ENCODE data around the gene HIF3A.
"Not testable (repeated sequence)": the region's sequence is repeated elsewhere in the genome, so short reads cannot be mapped to it uniquely, and the experiment has no call there.

The HIF3A gene

DNA sequence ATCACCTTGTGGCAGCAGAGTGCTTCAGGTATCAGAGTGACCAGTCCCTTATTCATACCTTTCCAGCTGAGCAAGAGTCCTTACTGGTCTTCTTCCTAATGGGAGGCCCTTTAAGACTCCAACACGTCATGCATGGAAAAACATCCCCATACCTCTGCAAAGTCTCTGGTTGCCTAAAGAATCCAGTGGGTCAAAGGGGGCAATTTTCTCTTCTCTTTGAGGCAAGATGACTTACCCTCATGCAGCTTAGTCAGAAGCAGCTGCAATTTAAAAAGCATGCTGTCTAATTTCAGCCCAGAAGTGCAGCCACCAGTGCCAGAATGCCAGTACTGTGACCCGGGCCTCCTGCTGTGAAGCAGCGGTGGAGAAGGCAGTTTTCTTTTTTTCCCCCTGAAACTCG is 68.7 kb downstream of the HIF3A start:
- H3K36me3 ChIP-seq (ENCODE audit: control insufficient read depth, insufficient read depth, low read length, severe bottlenecking) = peaks cover 49% of the 10 kb centered on the region
- DNase-seq (ENCODE audit: low read depth) = no peak

DNA sequence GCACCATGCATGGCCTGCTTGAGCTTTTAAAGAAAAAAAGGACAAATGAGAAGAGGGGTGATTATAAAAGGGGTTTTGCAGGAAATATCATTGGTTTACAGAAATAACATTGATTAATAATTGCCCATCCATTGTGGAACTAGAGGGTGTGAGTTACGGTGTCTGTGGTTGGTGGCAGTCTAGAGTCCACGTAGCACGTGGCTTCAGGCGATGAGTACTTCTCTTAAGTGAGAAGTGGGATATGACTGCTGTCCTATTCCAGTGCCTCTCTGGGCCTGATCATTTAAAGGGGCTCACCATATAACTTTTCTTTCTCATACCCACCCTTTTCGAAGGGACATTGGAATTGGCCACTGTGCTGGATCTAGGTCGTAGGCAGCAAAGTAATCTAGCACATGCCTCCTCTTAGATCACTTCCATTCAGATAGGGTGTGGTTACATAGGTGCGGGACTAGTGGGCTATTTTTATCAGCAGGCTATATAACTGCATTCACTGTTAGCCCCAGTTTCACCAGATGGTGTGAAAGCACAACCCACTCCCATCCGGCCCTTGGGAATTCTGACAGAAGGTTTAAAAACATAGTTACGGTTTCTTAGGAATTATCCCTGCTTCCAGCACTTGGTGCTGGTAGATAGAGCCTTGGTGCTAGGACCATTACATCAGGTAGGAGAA is 69.9 kb downstream of the HIF3A start:
- no peak overlapping the region for H3K9ac ChIP-seq (ENCODE audit: low read length)
- no peaks in the 10 kb centered on the region for H3K4me1 ChIP-seq (ENCODE audit: control insufficient read depth, insufficient read depth, low read length)
- DNase-seq (ENCODE audit: low read depth) = no peak
- H3K36me3 ChIP-seq (ENCODE audit: control insufficient read depth, insufficient read depth, low read length, severe bottlenecking) = peaks cover 54% of the 10 kb centered on the region
- no peaks in the 10 kb centered on the region for H3K9me3 ChIP-seq (ENCODE audit: control insufficient read depth, low read length)
- no peak overlapping the region for H3K4me3 ChIP-seq (ENCODE audit: low read length)
- no peaks in the 10 kb centered on the region for H3K27me3 ChIP-seq (replicated peaks; ENCODE audit: control insufficient read depth, insufficient read depth, low read length)

More for the DNA sequence above, 68.7 kb downstream of the HIF3A start:
- Histone ChIP-seq H3K4me3 (ENCODE audit: low read length) (no peak overlapping the region), H3K9ac (ENCODE audit: low read length) (no peak overlapping the region), H3K4me1 (ENCODE audit: control insufficient read depth, insufficient read depth, low read length) (no peaks in the 10 kb centered on the region), H3K9me3 (ENCODE audit: control insufficient read depth, low read length) (no peaks in the 10 kb centered on the region), H3K27me3 (replicated peaks; ENCODE audit: control insufficient read depth, insufficient read depth, low read length) (no peaks in the 10 kb centered on the region)

DNA sequence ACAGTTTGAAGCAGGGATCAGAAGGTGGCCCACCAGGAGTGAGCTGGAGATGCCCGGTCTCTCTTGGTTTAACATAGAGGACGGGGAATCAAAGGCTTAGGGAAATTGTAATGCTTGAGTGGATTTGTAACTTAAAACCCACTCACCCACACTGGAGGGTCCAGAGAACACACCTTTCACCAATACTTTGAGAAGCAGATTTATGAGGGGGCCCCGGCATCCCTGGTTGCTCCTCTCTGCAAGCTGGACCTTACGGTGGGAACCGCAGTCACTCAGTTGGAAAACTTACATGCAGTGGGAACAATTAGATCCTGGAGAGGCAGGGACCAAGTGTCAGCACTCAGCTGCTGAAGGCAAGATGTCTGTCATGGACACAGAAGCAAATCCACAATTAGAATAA is 70.6 kb downstream of the HIF3A start:
- Histone ChIP-seq H3K27me3 (replicated peaks; ENCODE audit: control insufficient read depth, insufficient read depth, low read length) (no peaks in the 10 kb centered on the region), H3K4me3 (ENCODE audit: low read length) (no peak overlapping the region), H3K9ac (ENCODE audit: low read length) (no peak overlapping the region), H3K9me3 (ENCODE audit: control insufficient read depth, low read length) (no peaks in the 10 kb centered on the region), H3K4me1 (ENCODE audit: control insufficient read depth, insufficient read depth, low read length) (no peaks in the 10 kb centered on the region), H3K36me3 (ENCODE audit: control insufficient read depth, insufficient read depth, low read length, severe bottlenecking) (peaks cover 54% of the 10 kb centered on the region)
- no peak for DNase-seq (ENCODE audit: low read depth)

DNA sequence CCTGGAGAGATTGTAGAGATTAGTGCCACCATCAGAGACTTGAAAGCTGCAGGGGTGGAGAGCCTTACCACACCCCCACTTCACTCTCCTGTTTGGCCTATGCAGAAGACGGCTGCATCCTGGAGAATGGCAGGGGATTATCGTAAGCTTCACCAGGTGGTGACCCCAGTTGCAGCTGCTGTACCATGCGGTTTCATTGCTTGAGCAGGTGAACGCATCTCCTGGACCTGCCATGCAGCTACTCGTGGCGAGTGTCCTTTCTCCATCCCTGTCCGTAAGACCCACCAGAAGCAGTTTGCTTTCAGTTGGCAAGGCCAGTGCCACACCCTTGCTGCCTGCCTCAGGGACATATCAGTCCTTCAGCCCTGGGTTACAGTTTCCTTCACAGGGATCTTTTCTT is 71.3 kb downstream of the HIF3A start:
- Histone ChIP-seq H3K9ac (ENCODE audit: low read length) (no peak overlapping the region), H3K4me3 (ENCODE audit: low read length) (no peak overlapping the region), H3K36me3 (ENCODE audit: control insufficient read depth, insufficient read depth, low read length, severe bottlenecking) (peaks cover 54% of the 10 kb centered on the region), H3K27me3 (replicated peaks; ENCODE audit: control insufficient read depth, insufficient read depth, low read length) (no peaks in the 10 kb centered on the region), H3K9me3 (ENCODE audit: control insufficient read depth, low read length) (no peaks in the 10 kb centered on the region), H3K4me1 (ENCODE audit: control insufficient read depth, insufficient read depth, low read length) (peaks cover 5% of the 10 kb centered on the region)
- DNase-seq (ENCODE audit: low read depth) = no peak

DNA sequence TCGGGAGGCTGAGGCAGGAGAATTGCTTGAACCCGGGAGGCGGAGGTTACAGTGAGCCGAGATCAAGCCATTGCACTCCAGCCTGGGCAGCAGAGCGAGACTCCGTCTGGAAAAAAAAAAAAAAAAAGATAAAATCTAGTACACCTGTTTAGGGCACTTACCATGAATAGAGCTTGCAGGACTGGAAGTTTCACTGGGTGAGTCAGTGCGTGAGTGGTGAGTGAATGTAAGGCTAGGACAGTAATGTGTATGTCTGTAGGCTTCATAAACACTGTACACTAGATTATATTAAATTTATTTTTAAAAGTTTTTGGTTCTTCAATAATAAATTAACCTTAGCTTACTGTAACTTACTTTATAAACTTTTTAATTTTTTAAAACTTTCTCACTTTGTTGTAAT is 73.0 kb downstream of the HIF3A start:
- no peak overlapping the region for H3K9ac ChIP-seq (ENCODE audit: low read length)
- H3K4me1 ChIP-seq (ENCODE audit: control insufficient read depth, insufficient read depth, low read length) = peaks cover 16% of the 10 kb centered on the region
- no peak overlapping the region for H3K4me3 ChIP-seq (ENCODE audit: low read length)
- no peaks in the 10 kb centered on the region for H3K27me3 ChIP-seq (replicated peaks; ENCODE audit: control insufficient read depth, insufficient read depth, low read length)
- no peak for DNase-seq (ENCODE audit: low read depth)
- H3K36me3 ChIP-seq (ENCODE audit: control insufficient read depth, insufficient read depth, low read length, severe bottlenecking) = peaks cover 41% of the 10 kb centered on the region
- no peaks in the 10 kb centered on the region for H3K9me3 ChIP-seq (ENCODE audit: control insufficient read depth, low read length)

DNA sequence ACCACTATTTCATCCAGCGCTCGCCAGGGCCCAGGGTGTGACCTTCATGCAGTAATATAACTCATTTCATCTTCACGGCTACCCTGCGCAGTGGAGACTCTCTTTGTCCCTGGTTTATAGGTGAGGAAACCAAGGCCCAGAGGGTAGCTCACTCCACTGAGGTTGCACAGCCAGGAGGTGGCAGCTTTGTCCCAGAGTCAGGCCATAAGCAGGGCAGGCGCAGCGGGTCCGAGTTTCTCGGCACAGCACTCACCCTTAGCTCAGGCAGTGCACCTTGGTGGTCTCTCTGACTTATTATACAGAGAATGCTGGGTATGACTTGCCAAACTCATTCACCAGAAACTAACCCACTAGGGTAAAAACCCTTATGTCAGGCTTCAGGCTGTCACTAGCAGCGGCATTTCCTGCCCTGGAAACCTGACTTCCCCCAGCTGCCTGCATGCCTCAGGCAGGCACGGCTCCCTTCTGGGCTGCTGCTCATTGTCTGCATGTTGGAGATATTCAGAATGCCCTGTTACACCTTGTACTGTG is 74.6 kb downstream of the HIF3A start:
- DNase-seq (ENCODE audit: low read depth) = peak; percentile 35
- H3K36me3 ChIP-seq (ENCODE audit: control insufficient read depth, insufficient read depth, low read length, severe bottlenecking) = peaks cover 41% of the 10 kb centered on the region
- H3K9ac ChIP-seq (ENCODE audit: low read length) = no peak overlapping the region
- H3K27me3 ChIP-seq (replicated peaks; ENCODE audit: control insufficient read depth, insufficient read depth, low read length) = no peaks in the 10 kb centered on the region
- no peak overlapping the region for H3K4me3 ChIP-seq (ENCODE audit: low read length)
- peaks cover 16% of the 10 kb centered on the region for H3K4me1 ChIP-seq (ENCODE audit: control insufficient read depth, insufficient read depth, low read length)
- H3K9me3 ChIP-seq (ENCODE audit: control insufficient read depth, low read length) = no peaks in the 10 kb centered on the region

DNA sequence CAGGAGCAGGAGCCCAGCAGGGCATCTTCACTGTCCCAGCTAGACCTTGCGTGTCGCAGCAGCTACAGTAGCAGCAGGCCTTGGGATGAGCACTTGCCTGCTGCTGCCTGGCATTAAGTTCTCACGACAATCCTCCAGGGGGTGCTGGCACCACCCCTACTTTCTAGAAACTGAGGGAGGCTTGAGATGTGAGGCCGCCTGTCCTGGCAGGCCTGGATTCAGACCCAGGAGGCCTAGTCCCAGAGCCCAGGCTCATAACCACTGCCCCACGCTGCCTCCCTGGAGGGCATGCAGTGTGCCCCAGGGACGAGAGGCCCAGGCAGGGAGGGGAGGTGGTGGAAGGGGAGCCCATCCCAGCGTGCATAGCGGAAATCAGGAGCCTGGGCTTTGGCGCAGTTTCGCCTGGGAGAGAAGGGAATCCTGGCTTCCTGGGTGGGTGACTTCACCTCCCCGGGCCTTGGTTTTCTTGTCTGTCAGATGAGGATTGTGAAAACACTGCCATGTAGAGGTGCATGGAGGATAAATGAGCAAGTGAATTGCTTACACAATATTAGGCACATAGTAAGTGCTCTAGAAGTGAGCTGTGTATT is 76.2 kb downstream of the HIF3A start:
- Histone ChIP-seq H3K36me3 (ENCODE audit: control insufficient read depth, insufficient read depth, low read length, severe bottlenecking) (peaks cover 44% of the 10 kb centered on the region), H3K9me3 (ENCODE audit: control insufficient read depth, low read length) (no peaks in the 10 kb centered on the region), H3K27me3 (replicated peaks; ENCODE audit: control insufficient read depth, insufficient read depth, low read length) (no peaks in the 10 kb centered on the region), H3K4me1 (ENCODE audit: control insufficient read depth, insufficient read depth, low read length) (peaks cover 30% of the 10 kb centered on the region), H3K4me3 (ENCODE audit: low read length) (no peak overlapping the region), H3K9ac (ENCODE audit: low read length) (peak overlapping the region; percentile 69)
- DNase-seq (ENCODE audit: low read depth) = peak; percentile 66

DNA sequence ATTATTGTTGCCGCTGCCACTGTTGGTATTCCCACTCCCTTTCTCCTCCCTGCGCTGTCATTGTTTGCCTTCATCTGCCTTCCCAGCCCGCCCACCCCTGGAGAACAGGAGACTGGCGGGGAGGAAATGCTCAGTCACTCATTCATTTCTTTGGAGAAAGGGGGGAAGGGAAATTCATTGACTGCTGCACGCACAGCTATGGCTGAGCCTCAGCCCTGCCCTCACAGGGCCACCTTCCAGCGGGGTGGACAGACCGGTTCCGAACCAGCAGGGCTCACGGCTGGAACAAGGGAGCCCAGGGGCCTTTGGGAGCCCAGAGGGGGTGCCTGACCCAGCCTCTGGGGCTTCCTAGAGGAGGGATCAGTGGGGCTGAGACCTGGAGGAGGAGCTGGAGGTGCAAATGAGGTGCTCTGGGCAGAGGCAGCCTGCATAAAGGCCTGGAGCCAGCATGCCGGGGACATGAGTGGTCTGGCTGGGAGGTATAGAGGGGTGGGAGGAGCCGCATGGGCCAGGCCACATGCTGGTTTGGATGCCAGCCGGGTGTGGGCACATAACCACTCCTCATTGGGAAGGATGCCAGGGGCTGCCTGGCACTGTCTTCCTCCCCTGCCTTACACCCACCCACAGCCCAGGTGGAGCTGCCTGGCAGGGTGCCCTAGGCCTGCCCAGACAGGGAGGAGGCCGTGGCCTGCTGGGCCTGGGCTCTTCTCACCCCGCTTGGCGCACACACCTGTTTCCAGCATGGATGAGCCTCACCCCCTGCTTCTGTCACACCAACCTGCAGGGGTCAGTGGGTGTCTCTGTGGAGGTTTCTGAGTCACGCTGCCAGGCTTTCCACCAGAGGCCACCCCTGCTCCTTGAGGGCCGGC is 76.9 kb downstream of the HIF3A start:
- DNase-seq (ENCODE audit: low read depth) = peak; percentile 64
- Histone ChIP-seq H3K36me3 (ENCODE audit: control insufficient read depth, insufficient read depth, low read length, severe bottlenecking) (peaks cover 37% of the 10 kb centered on the region), H3K9ac (ENCODE audit: low read length) (peak overlapping the region; percentile 69), H3K4me3 (ENCODE audit: low read length) (no peak overlapping the region), H3K9me3 (ENCODE audit: control insufficient read depth, low read length) (no peaks in the 10 kb centered on the region), H3K27me3 (replicated peaks; ENCODE audit: control insufficient read depth, insufficient read depth, low read length) (no peaks in the 10 kb centered on the region), H3K4me1 (ENCODE audit: control insufficient read depth, insufficient read depth, low read length) (peaks cover 34% of the 10 kb centered on the region)

DNA sequence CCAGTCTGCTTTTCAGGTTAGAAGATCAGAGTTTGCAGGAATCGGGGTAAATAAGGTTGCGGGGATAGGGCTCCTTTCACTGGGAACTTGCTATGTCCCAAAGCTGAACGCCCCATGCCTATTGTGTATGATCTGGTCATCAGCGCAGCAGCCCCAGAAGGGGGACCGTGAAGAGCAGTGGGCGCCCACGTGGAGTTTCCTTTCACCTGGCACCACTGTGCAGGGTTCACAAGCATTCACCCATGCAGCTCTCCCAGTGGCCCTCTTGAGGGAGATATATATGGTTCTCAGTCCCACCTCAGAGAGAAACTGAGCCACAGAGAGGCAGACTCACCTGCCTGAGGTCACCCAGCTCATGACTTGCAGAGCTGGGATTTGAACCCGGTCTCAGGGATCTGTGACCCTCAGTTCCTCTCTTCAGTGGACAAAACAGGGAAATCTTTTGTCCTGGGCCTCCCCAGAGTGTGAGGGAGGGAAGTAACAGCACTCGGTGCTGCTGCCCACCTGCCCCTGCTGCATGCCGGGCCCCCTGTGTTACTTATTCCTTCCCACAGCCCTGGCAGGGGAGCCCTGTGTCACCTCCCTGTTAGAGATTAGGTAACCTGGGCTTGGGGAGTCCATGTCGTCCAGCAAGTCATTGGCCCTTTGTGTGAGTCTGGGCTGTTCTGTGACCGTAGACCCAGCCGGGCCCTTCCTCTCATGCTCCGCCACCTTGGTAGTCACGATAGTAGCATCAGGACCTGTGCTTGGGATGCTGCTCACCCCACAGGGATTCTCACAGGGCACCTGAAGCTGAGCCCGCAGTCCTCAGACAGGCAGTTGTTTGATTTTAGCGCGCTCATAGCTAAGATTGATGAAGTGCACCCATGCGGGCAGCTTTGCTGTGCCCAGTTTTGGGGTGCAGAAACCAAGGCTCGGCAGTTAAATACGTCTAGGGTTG is 78.0 kb downstream of the HIF3A start:
- Histone ChIP-seq H3K9ac (ENCODE audit: low read length) (no peak overlapping the region), H3K9me3 (ENCODE audit: control insufficient read depth, low read length) (no peaks in the 10 kb centered on the region), H3K36me3 (ENCODE audit: control insufficient read depth, insufficient read depth, low read length, severe bottlenecking) (peaks cover 35% of the 10 kb centered on the region), H3K4me3 (ENCODE audit: low read length) (no peak overlapping the region), H3K4me1 (ENCODE audit: control insufficient read depth, insufficient read depth, low read length) (peaks cover 40% of the 10 kb centered on the region), H3K27me3 (replicated peaks; ENCODE audit: control insufficient read depth, insufficient read depth, low read length) (no peaks in the 10 kb centered on the region)
- no peak for DNase-seq (ENCODE audit: low read depth)

DNA sequence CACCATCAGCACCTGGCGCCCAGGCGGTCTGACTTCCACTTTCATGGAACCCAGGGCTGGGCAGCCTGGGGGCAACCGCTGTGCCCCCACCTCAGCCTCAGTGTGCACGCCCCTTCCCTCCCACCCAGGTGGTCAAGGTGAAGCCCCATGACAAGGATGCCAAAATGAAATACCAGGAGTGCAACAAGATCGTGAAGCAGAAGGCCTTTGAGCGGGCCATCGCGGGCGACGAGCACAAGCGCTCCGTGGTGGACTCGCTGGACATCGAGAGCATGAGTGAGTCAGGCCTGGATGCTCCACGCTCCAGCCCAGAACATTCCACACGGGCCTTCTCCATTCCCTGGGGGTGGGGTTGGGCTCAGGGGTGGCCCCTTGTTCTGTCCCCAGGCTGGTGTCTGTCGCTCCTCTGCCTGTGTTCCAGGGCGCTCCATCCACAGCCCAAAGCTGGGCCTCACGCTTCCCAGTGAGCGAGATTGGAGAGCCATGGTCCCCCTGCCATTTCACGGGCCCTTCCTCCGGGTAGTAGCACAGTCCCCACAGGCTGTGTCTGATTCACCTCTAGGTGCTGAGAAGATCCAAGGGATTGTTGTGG is 78.7 kb downstream of the HIF3A start:
- H3K27me3 ChIP-seq (replicated peaks; ENCODE audit: control insufficient read depth, insufficient read depth, low read length); H3K9ac ChIP-seq (ENCODE audit: low read length); H3K4me3 ChIP-seq (ENCODE audit: low read length); DNase-seq (ENCODE audit: low read depth); H3K9me3 ChIP-seq (ENCODE audit: control insufficient read depth, low read length): not testable (repeated sequence)
- H3K36me3 ChIP-seq (ENCODE audit: control insufficient read depth, insufficient read depth, low read length, severe bottlenecking) = peaks cover 37% of the 10 kb centered on the region
- peaks cover 40% of the 10 kb centered on the region for H3K4me1 ChIP-seq (ENCODE audit: control insufficient read depth, insufficient read depth, low read length)
